C4-2B (cell line): Measurements from ENCODE around the gene VPS35L.

Experiments
- H3K27ac ChIP-seq: fragments of 450-650 bp; 2 replicates; pipeline ENCODE4 v1.5.1; 2017
- CTCF ChIP-seq: fragments of 450-650 bp; conservative IDR thresholded peaks from 2 replicates; pipeline ENCODE4 v1.5.1; 2017; ENCODE audit warnings: mild to moderate bottlenecking
- ZFX ChIP-seq: fragments of 450-650 bp; IDR thresholded peaks from 2 replicates; pipeline ENCODE4 v1.6.1; 2017

The VPS35L gene

GRCh38 chr16:19704321-19705145 lies 149.0 kb downstream of the VPS35L start:
- TF ChIP-seq ZFX (no peak), CTCF (no peak)
- no peak overlapping the region for H3K27ac ChIP-seq

DNA sequence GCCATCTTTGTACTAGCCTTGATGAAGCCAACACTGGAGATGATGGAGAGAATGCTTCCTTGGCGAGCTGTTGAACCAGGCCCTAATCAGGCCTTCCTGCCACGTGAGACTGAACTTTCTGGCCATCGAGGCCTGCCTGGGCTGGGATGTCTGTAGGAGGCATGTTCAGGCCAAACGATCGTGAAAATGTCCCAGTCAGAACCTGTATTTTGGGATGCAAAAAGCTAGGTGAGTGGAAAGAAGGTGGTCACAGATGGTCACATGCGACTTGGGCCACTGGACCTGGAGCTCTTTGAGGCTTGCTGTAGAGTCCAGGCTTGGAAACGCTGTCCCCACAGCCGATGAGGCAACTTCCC lies 149.6 kb downstream of the VPS35L start:
- TF ChIP-seq CTCF (no peak), ZFX (no peak)
- no peak overlapping the region for H3K27ac ChIP-seq

GRCh38 chr16:19705843-19706242 lies 150.3 kb downstream of the VPS35L start:
- no peak for TF ChIP-seq ZFX
- no peak for TF ChIP-seq CTCF

DNA sequence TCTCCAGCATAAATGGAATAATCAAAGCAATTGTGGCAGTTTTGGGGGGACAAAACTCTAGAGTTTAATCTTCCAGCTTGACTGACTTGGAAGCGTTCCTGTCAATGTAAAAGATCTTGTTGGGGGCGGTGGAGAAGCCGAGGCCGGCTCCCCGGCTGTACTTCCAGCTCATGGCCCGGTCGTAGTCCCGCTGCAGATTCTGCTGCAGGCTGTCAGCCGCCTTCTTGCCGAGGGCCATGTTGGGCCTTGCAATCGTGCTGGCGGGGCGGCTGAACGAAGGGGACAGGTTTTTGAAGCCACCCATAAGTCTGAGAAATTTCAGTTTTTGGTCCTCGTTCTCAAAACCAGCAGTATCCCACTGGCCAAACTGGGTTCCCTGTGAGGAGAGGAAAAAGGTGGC lies 151.3 kb downstream of the VPS35L start:
- no peak overlapping the region for H3K27ac ChIP-seq
- TF ChIP-seq CTCF, result no peak

More at GRCh38 chr16:19705843-19706242, 150.3 kb downstream of the VPS35L start:
- H3K27ac ChIP-seq, result no peak overlapping the region

GRCh38 chr16:19707569-19708295 lies 152.2 kb downstream of the VPS35L start:
- no peak for TF ChIP-seq ZFX
- no peak for TF ChIP-seq CTCF
- no peak overlapping the region for H3K27ac ChIP-seq

GRCh38 chr16:19708296-19709205 lies 153.0 kb downstream of the VPS35L start:
- no peak for TF ChIP-seq ZFX
- TF ChIP-seq CTCF, result no peak
- no peak overlapping the region for H3K27ac ChIP-seq
